NCI-H1092 treated with DMSO at 0.1 percent for 48 hours (cell line): ENCODE data around the gene PRKCE.

Experiments
- DNase-seq: peaks from one replicate; lab custom pipeline; 2025; lab: John Stamatoyannopoulos, UW

PRKCE gene

DNA sequence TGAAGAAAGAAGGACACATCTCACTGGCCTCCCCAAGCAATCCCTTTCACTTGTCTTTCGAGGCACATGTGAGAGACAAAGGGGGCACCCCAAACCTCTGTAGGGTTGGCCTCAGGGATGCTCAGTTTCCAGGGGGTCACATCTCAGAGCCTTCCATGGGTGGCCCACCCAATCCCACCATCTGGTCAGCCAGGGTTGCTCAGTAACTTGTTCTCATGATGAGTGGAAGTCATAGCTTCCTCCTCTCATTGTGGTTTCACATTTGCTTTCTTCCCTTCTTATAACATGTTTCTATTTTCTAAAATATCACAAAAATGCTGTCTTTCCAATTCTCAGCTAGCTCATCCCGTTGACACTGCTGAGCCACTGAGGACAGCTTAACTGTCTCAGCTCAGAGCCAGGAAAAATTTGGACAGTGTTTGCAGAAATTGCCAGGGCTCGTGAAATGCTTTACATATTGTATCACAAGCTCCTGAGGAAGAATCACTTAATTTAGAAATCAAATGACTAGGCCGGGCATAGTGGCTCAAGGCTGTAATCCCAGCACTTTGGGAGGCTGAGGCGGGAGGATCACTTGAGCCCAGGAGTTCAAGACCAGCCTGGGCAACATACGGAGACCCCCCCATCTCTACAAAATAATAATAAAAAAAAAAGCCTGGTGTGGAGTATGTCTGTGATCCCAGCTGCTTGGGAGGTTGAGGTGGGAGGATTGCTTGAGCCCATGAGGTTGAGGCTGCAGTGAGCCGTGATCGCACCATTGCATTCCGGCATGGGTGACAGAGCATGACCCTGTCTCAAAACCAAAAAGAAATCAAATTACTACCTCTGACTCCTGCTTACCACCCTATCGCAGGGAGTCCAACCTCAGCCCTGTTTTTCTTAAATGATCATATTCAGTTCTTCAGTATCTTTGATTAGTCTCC, 129.3 kb downstream of the PRKCE start:
- DNase-seq = no peak

DNA sequence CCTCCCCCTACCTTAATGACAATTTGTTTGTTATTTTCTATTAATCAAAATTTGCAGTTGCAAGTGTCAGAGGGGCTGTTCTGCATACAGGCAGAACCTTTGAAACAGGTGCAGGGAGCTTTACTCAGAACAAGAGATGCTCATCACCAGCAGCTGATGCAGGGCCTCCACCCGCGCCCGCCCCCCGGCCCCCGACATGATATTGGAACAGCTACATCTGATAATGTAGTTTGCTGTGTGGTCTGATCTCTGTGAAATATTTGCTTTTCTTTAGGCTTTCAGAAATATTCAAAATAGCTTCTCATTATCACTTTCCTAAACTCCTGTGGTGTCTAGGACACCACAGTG, 130.0 kb downstream of the PRKCE start:
- DNase-seq = no peak

DNA sequence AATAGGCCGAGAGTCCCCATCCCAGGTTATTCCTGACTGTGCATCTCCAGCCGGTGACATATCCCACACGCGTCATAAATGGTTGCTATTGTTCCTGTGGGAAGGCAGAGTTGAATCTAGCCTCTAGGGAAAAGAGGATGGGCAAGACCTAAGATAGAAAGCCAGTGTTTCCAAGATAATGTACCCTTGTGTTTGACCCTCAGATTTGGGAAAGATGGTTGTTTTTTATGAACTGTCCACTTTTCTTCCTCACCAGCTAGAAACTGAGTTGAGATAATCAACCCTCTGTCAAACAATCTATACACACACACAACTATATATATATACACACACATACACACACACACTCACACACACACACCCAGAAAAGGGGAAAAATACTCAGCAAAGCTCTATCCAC, 131.0 kb downstream of the PRKCE start:
- DNase-seq = no peak

DNA sequence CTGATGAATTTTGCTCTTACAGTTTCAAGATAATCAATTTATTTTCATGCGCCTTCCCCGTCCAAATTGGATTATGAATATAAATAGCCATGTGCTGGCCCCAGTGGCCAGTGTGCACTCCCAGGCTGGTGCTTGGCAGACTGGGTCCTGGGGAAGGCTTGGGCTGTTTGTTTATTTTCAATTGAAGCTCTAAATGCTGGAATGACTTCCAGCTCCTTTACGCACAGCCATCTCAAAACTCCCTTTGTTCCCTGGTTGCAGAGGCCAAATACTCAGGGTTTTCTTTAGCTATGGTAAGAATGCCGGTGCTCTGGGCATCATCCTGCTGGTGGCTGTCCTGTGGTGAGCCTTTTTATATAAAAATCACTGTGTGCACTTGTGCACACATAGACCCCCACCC, 131.5 kb downstream of the PRKCE start:
- DNase-seq = no peak

- DNase-seq = no peak
Observed at GRCh38 chr2:45786030-45786835, 134.8 kb downstream of the PRKCE start.

GRCh38 chr2:45786836-45787357, 135.4 kb downstream of the PRKCE start:
- no peak for DNase-seq

DNA sequence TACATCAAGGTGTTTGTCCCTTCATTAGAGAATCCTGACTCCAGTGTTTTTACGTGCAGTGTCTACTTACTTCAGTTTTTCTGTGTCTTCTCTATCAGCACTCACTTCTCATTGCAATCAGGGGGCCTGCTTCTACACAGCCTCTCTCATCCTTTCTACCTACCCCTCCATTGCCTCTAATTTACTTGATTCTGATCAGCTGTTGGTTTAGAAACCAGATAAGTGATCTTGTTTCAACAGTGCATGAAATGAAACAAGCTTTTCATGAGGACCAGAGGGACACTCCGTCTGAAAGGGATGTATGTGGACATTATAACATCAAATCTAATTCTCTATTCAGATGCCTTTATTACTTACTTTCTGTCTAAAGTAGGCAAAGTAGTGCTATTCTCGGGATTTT, 136.9 kb downstream of the PRKCE start:
- DNase-seq = no peak

- DNase-seq = no peak
Observed at GRCh38 chr2:45789317-45789716, 137.8 kb downstream of the PRKCE start.

GRCh38 chr2:45789961-45790723, 138.7 kb downstream of the PRKCE start:
- no peak for DNase-seq

DNA sequence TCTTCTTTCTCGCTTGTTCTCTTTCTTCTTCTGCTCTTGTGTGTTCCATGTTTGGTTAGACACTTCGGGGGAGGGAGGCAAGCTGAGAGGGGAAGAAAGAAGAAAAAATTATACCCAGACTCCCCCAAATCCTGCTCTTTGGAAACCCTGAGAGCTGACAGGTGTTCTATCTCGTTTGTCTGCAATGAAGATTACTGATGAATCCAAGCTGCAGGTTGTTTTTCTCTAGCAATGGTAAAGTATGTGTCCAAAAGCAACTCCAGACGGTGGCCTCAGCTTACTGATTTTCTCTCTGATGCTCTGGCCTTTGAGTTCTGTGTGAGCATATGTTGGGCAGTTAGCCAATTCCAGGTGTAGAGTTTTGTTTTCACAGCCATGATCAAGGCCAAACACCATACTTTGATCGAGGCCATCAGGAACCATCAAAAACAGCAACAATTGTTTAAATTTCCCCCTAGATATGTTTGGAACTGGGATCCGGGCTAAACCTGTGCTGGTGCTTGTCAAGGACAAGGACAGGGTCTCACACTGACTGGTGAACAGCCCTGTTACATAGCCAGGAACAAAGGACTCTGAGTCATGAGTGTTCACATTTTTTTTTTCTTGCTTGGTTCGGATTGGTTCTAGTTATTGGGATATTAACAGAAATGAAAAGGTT, 142.0 kb downstream of the PRKCE start:
- peak; percentile 41 for DNase-seq

- peak; percentile 49 for DNase-seq
Observed at GRCh38 chr2:45794134-45794617, 142.7 kb downstream of the PRKCE start.

DNA sequence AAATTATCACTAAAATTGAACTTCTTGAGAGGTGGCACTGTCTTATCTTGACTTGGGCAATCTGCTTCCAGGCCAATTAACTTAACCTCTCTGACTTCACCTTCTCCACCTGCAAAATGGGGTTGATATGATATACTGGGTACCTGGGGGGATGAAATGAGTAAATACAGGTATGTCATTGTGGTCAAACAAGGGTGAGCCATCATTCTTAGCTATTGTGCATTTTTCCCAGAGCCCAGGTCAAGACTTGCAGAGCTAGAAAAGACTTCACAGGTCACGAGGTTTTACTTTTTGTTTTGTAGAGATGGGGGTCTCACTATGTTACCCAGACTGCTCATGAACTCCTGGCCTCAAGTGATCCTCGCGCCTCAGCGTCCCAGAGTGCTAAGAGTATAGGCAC, 145.0 kb downstream of the PRKCE start:
- no peak for DNase-seq

DNA sequence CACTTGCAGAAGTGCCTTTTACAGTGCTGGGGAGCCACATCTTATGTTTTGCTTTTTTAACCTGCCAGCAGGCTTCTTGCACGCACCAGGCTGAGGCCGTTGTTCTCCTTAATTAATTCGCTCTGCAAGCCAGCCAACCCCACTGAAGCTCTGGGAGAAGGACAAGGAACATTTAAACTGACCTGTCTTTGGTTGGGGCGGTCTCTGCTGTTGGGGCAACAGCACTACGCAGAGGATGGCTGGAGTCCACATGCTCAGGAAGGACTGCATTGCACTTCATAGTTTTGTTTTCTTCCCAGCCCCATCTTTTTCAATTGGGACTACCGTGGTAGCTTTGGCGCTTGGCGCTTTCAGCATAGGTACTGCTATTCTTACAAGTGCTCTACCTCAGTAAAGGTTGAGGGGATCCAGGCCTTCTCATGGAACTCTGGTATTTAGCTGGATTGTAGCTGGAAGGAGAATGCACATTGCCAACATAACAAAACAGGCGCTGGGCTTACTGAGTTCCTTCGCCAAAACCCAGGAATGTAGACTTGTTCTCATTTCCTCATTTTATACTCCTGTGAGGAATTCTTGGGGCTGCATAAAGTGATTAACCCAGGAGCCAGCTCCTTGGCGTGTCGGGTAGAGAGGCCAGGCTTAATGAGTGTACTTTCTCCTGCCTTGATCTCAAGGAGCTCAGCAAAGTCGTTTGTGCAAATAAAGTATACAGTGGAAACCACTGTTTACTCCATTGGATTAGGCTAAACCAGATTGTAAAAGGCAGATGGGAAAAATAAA, 146.2 kb downstream of the PRKCE start:
- no peak for DNase-seq

DNA sequence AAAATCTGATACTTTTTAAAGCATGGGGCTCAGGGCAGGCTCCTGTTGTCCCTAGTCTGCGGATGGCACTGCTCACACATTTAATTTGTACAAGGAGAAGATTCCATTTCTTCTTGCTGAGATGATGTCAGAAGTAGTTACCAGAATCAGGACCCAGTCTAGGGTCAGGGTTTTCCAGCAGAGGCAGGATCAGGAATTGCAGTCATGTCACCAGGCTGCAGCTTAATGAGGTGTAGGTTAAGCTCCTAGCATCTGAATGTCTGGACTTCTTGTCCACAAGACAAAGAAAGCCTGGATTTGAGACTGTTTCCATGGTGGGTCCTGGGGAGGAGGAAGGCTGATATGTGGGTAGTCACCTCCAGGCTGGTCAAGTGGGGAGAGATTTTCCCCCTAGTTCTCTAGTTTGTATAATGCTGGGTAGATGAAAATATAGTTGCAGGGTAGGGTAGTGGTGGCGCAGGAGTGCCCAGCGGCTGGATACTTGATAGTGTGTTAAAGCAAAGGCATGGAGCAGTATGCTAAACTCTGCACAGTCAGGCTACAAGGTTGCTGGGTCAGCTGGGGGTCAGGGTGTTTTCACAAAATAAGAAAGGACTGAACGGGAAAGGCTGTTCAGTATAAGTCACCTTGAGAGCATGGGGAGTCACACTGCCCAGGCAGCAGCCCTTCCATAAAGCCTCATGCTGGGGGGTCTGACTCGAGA, 148.4 kb downstream of the PRKCE start:
- DNase-seq = no peak

GRCh38 chr2:45802499-45803138, 151.1 kb downstream of the PRKCE start:
- DNase-seq = no peak

DNA sequence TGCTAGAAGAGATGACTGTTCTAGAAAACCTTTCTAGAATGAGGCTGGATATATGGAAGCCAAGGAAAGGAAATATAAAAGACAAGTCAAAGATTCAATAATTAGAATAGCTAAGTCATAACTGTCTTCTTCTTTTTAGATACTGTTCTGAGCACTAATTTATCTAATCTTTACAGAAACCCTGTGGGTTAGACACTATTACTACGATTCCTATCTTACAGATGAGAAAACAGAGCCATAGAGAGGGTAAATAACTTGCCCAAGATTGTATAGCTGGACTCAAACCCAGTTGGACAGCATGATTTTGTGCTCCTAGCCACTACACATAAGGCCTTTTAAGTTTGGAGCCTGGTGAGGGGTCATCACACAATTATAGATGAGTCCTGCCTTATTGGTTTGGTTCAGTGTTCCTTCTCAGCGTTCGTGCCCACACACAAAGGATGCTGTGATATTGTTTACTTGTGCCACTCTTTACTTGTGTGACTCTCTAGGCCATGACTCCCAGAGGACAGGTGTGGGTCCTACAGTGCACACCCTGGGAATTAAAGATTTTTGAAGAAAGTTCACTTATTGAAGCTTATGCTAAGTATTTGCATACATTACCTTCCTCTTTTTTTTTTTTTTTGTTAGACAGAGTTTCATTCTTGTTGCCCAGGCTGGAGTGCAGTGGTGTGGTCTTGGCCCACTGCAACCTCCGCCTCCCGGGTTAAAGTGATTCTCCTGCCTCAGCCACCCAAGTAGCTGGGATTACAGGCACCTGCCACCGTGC, 153.7 kb downstream of the PRKCE start:
- no peak for DNase-seq

DNA sequence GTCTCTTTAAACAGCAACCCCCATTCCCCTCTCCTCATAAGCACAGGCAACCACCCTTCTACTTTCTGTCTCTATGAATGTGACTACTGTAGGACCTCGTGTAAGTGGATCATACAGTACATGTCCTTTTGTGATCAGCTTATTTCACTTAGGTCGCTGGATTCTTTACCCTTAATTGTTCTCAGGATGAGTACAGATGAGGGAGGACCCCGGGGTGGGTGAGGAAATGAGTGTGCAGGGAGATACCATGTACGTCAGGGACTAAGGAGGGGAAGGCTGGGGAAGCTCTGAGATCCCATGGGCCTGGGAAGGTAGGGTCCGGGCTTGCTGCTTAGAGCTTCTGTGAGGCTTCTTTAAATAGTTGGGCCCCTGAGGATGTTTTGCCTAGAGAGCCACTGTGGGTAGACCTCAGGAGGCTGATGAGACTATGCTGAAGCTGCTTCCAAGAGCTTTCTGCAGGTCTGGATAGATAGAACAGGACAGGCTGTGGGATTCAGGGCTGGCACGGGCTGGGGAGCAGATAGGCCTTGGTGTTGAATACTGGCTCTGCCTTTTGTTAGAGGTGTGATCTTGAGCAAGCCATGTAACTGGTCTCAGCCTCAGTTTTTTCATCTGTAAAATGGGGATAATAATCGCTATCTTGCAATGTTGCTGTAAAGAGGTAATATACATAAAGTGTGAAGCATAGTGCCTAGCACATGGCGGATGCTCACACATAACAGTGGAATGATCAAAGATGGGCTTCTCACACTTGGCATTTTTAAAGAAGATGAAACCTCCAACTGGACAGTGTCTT, 155.3 kb downstream of the PRKCE start:
- no peak for DNase-seq

GRCh38 chr2:45808294-45808800, 156.9 kb downstream of the PRKCE start:
- DNase-seq = peak; percentile 47
